IPS-15b (cell line): ENCODE data around the gene DPY19L2.
A peak's percentile ranks its signal among the peaks of the same experiment; 100 is the strongest.
"Not testable (repeated sequence)": the region's sequence is repeated elsewhere in the genome, so short reads cannot be mapped to it uniquely, and the experiment has no call there.

Source experiments
- H3K27me3 ChIP-seq: one replicate; pipeline ENCODE4 v1.6.1; 2013; ENCODE audit warnings: low read length; ENCODE audit not compliant: control insufficient read depth, insufficient read depth
- H3K36me3 ChIP-seq: one replicate; pipeline ENCODE4 v1.6.1; 2013; ENCODE audit warnings: low read length; ENCODE audit not compliant: control insufficient read depth, insufficient read depth
- H3K4me1 ChIP-seq: one replicate; pipeline ENCODE4 v1.6.1; 2013; ENCODE audit warnings: mild to moderate bottlenecking, low read length; ENCODE audit not compliant: control insufficient read depth, insufficient read depth
- H3K4me3 ChIP-seq: one replicate; pipeline ENCODE4 v1.5.1; 2013; ENCODE audit warnings: low read depth, low read length
- H3K9ac ChIP-seq: one replicate; pipeline ENCODE4 v1.6.1; 2013; ENCODE audit warnings: low read depth, mild to moderate bottlenecking, low read length
- H3K9me3 ChIP-seq: one replicate; pipeline ENCODE4 v1.6.1; 2013; ENCODE audit warnings: mild to moderate bottlenecking, low read length; ENCODE audit not compliant: control insufficient read depth, insufficient read depth

DPY19L2 gene

GRCh38 chr12:63668028-63668799 is at the start of gene DPY19L2:
Gene DPY19L2, minus strand, starts transcription at chr12:63668493. Its CDS starts 100 bp downstream, at chr12:63668393.
- Histone ChIP-seq H3K4me1 (no peaks in the 10 kb centered on the region), H3K9ac (peak within 1 kb of the TSS; percentile 49), H3K4me3 (peak within 1 kb of the TSS; percentile 66), H3K36me3 (no peaks in the 10 kb centered on the region), H3K9me3 (no peaks in the 10 kb centered on the region), H3K27me3 (peaks cover 17% of the 10 kb centered on the region)

GRCh38 chr12:63716891-63717290 is 48.6 kb upstream of the DPY19L2 start:
- not testable (repeated sequence) for H3K27me3 ChIP-seq, H3K4me3 ChIP-seq, H3K4me1 ChIP-seq, H3K9me3 ChIP-seq, H3K9ac ChIP-seq, H3K36me3 ChIP-seq

GRCh38 chr12:63715107-63715625 is 46.9 kb upstream of the DPY19L2 start:
- H3K9ac ChIP-seq, H3K27me3 ChIP-seq, H3K4me1 ChIP-seq, H3K36me3 ChIP-seq, H3K9me3 ChIP-seq, H3K4me3 ChIP-seq: not testable (repeated sequence)

- H3K4me1 ChIP-seq, H3K4me3 ChIP-seq, H3K27me3 ChIP-seq, H3K9me3 ChIP-seq, H3K36me3 ChIP-seq, H3K9ac ChIP-seq: not testable (repeated sequence)
Observed at GRCh38 chr12:63714409-63714808, 46.1 kb upstream of the DPY19L2 start.

GRCh38 chr12:63713681-63714075 is 45.4 kb upstream of the DPY19L2 start:
- H3K27me3 ChIP-seq, result not testable (repeated sequence)

GRCh38 chr12:63712979-63713680 is 44.8 kb upstream of the DPY19L2 start:
- H3K27me3 ChIP-seq, H3K36me3 ChIP-seq, H3K9ac ChIP-seq, H3K9me3 ChIP-seq, H3K4me3 ChIP-seq, H3K4me1 ChIP-seq: not testable (repeated sequence)

More at GRCh38 chr12:63713681-63714075, 45.4 kb upstream of the DPY19L2 start:
- not testable (repeated sequence) for H3K36me3 ChIP-seq, H3K4me3 ChIP-seq, H3K9ac ChIP-seq, H3K4me1 ChIP-seq, H3K9me3 ChIP-seq

- H3K9me3 ChIP-seq, H3K27me3 ChIP-seq, H3K4me1 ChIP-seq, H3K36me3 ChIP-seq, H3K9ac ChIP-seq, H3K4me3 ChIP-seq: not testable (repeated sequence)
Observed at GRCh38 chr12:63712376-63712974, 44.2 kb upstream of the DPY19L2 start.

- not testable (repeated sequence) for H3K27me3 ChIP-seq, H3K9me3 ChIP-seq, H3K9ac ChIP-seq, H3K36me3 ChIP-seq, H3K4me1 ChIP-seq, H3K4me3 ChIP-seq
Observed at GRCh38 chr12:63711339-63711738, 43.0 kb upstream of the DPY19L2 start.

GRCh38 chr12:63706336-63706735 is 38.0 kb upstream of the DPY19L2 start:
- no peaks in the 10 kb centered on the region for H3K36me3 ChIP-seq
- H3K27me3 ChIP-seq, result no peaks in the 10 kb centered on the region
- H3K9ac ChIP-seq, result no peak overlapping the region
- no peaks in the 10 kb centered on the region for H3K4me1 ChIP-seq
- H3K4me3 ChIP-seq, result no peak overlapping the region
- H3K9me3 ChIP-seq, result no peaks in the 10 kb centered on the region

GRCh38 chr12:63699678-63700382 is 31.5 kb upstream of the DPY19L2 start:
- not testable (repeated sequence) for H3K36me3 ChIP-seq, H3K9ac ChIP-seq, H3K4me1 ChIP-seq, H3K4me3 ChIP-seq, H3K9me3 ChIP-seq, H3K27me3 ChIP-seq

GRCh38 chr12:63699011-63699410 is 30.7 kb upstream of the DPY19L2 start:
- H3K27me3 ChIP-seq, H3K4me3 ChIP-seq, H3K36me3 ChIP-seq, H3K9me3 ChIP-seq, H3K9ac ChIP-seq, H3K4me1 ChIP-seq: not testable (repeated sequence)
